ENCODE measurements around the gene CYP2D6.

Gene CYP2D6

DNA sequence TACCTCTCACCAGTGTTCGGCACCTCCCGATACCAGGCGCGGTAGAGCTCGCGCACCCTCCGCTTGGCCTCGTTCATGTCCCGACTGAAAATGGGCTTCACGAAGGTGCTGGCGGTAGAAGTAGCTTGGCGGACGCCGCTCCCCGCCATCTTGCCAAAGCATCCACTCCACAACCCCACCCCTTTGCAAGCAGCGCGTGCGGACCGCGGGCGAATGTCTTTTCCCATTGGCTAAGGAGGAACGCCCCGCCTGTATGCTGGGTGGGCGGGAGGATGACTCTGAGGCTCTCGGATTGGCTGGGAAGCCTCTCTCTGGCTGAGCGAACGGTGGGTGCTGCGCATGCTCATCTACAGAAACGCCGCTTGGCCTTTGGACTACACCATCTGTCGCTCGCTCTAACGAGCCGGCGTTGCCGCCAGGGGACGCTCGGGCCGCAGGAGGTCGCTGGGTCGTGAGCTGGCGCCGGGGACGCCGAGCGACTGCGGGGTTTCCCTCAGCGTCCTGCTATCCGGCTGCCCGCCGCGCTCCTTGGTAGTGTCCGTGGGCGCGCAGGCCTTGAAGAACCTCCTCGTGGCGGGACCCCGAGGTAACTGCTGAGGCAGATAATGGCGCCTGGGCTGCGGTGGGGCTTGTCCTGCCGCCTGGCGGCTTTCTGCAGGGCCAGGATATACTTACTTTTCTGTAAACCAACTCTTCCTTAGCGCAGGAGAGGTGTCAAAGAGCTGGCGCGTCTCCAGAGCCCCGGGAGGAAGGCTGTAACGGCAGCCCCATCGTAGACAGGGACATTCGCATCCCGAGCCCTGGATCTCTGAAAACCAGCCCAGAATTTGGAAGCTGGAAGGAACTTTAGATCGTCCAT, 39.8 kb downstream of the CYP2D6 start, which contains the start of gene NDUFA6:
Gene NDUFA6 (minus strand): TSS at position 177 of the 859 bp plus-strand sequence. CDS start 28 bp downstream, at position 149.
- DNase-seq (ENCODE audit: low read depth in 2 of 3, low spot score in 2 of 3), result peak; percentile 84 to 96 (median 87)

DNA sequence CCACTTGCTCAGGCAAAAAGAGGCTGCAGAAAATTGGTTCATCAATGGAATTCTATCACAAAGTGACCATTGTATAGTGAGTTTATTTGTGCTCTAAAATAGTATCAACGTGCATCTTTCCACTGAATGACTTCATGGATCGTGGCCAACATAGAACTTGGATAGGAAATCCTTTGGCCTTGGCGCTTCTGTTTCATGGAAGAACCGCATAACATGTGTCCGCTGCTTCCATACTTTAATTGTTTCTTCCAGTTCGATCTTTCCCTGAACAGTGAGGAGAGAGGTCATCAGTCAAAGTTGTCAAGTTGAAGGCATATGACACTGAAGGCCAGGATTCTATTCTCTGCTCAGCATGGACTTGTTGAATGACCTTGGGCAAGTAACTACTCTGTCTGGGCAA, 44.6 kb downstream of the CYP2D6 start:
- no peak for DNase-seq (ENCODE audit: low read depth in 2 of 3, low spot score in 2 of 3)

DNA sequence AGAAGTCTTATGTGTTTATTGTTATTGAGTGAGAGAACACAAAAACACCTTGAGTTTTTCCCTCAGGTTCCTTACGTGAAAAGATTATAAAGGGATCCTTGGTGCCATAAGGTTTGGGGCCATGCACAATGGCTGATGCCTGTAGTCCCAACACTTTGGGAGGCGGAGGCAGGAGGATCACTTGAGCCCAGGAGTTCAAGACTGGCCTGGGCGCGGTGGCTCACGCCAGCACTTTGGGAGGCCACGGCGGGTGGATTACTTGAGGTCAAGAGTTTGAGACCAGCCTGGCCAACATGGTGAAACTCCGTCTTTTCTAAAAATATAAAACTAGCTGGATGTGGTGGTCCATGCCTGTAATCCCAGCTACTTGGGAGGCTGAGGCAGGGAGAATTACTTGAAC, 45.7 kb downstream of the CYP2D6 start:
- DNase-seq (ENCODE audit: low read depth in 2 of 3, low spot score in 2 of 3), result no peak

DNA sequence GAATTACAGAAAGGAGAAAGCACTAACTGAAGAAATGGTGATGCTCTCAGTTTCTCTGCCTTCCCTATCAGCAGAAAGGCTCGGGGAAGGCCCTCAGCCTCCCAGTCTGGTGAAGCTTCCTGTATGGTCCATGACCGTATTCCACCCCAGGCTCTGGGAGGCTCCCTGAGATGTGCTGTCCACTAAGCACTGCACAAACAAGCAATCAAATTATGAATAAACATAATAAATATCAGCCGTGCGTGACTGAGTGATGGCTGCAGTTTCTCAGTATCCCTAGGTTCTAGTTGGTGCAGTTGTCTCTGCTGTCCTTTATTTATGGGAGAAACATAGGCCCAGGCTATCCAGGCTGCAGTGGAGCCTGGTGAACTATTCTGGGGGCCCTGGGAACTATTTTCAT, 47.5 kb downstream of the CYP2D6 start:
- DNase-seq (ENCODE audit: low read depth in 2 of 3, low spot score in 2 of 3), result no peak

DNA sequence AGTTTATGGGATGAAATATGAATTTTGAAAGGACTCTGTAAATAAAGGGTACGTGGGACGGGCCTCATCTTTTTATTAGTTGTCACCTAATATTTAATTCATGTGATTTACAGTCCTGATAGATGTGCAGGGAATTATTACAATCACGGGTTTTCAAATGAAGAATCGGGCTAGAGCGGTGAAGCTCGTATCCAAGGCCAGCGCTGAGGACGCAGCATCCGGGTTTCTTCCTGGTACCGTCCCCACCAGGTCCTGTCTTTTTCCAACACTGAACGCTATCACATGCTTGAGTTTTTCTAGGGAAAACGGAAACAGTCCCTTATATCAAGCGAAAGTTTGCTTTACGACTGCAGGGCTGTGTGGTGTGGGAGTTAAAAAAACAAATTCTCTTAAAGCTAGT, 50.3 kb downstream of the CYP2D6 start:
- DNase-seq (ENCODE audit: low read depth in 2 of 3, low spot score in 2 of 3), result no peak

DNA sequence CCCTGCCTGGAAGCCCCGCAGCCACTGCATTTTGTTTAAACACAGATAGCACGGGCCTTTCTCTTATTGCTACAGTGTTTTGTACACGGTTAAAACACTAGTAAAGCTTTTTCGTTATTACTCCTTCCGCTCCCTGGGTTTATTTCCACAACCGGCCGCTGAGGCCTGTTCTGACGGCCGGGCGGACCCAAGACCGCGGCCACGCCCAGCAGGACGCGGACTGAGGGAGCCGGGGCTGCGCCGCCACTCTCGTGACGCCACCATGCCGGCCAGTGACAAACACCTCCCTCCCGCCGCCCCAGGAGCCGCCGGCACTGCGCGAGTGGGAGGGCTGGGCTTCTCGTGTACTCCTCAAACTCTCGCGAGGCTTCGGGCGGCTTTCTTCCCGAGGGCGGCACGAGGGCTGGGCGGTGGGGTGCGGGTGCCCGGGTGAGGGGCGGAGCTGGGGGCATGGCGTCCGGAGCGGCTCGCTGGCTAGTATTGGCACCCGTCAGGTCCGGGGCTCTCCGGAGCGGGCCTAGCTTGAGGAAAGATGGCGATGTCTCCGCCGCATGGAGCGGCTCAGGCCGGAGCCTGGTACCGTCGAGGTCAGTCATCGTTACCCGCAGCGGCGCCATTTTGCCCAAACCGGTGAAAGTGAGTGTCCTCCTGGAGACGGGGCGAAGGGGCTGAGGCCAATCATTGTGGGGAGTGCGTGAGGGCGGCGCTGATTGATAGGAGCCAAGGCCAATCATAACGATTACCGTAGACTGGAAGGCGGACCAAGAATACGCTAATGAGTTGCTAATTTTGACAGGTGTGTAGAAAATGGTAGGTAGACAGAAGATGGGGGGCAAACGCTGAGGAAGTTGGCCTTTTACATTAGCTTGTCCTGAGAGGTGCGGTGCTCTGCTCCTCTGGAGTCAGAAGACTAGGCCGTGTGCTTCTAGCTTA, 51.0 kb downstream of the CYP2D6 start, which contains the start of gene SMDT1:
Gene SMDT1 (plus strand): TSS at position 382 of the 933 bp plus-strand sequence. CDS start 69 bp downstream, at position 451.
- peak; percentile 92 to 96 (median 95) for DNase-seq (ENCODE audit: low read depth in 2 of 3, low spot score in 2 of 3)

DNA sequence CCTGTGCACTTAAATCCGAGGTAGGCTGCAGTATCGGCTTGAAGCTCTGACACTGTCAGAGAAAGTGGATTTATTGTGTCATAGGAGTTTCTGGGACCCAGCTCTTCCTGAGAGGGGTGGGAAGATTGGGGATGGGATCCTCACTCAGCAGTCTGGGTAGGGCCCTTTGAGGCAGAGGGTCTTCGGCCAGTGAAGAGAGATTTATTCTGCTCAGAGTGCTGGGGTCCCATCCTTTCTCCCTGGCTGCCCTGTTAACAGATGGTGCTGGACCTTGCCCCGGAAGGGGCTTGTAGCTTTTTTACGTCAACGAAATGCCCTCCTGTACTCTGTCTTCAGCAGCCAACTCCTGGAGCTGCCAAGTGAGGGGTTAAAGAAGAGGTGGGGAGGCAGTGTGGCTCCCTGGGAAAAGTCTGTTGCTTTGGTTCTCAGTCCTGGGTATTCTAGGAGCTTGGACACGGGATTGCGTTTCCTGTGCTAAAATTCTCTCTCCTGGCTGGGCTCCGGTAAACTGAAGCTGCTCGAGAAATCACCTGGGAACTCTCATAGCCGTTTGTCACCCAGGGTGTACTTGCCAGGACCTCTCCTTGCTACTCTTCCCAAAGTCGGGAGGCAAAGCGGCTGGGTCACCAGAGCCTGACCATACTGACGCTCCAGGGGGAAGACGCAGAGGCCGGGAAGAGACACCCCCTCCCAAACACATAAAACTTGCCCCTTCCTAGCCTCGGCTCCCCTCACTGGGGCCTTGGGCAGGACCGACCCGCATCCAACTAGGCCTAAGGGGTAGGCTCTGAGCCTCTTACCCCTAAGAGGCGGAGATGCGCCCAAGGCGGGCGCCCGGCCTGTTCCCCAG, 51.9 kb downstream of the CYP2D6 start:
- DNase-seq (ENCODE audit: low read depth in 2 of 3, low spot score in 2 of 3), result no peak

DNA sequence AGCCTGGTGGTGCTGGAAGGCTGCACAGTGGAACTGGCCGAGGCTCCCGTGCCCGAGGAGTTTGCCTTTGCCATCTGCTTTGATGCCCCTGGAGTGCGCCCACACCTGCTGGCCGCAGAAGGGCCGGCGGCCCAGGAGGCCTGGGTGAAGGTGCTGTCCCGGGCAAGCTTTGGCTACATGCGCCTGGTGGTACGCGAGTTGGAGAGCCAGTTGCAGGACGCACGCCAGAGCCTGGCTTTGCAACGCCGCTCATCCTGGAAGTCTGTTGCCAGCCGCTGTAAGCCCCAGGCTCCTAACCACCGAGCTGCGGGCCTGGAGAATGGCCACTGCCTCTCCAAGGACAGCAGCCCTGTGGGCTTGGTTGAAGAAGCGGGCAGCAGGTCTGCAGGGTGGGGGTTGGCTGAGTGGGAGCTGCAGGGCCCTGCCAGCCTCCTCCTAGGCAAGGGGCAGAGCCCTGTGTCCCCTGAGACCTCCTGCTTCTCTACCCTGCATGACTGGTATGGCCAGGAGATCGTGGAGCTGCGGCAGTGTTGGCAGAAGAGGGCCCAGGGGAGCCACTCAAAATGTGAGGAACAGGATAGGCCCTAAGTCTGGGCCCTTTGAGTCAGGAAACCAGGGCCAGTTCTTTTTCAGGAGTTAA, 53.0 kb downstream of the CYP2D6 start:
- no peak for DNase-seq (ENCODE audit: low read depth in 2 of 3, low spot score in 2 of 3)

DNA sequence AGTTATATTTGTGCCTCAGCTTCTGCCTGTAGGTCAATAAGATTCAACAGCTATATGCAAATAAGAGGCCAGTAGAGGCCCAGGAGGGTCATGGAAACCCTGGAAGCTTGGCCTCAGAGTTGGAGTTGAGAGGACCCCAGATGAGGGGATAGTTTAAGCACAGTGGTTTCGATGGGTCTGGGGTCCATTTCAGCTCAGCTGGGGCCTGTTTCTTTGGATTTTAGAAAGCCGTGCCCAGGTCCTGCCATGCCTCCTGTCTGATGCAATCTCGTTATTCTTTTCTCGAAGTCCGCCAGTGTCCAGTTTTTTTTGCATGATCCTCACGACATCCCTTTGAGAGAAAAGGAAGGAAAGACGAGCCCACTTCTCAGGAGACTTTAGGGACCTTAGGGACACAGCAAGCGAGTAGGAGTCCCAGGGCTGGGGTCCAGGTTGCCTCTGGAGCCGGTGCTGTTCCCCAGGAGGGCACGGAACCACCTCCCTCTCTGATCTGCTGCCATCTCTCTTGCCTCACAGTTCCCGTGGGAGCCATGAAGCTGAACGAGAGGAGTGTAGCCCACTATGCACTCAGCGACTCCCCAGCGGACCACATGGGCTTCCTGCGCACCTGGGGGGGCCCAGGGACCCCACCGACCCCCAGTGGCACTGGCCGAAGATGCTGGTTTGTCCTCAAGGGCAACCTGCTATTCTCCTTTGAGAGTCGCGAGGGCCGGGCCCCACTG, 53.7 kb downstream of the CYP2D6 start:
- DNase-seq (ENCODE audit: low read depth in 2 of 3, low spot score in 2 of 3), result no peak

Data from activated CD8-positive, alpha-beta memory T cell treated with anti-CD3 and anti-CD28 coated beads for 48 hours (primary cell).